H1 (cell line): Measurements from ENCODE around the gene C17orf114.

Source experiments
- CTCF ChIA-PET: fragments of 300-600 bp; sonication (Branson Sonifier 250); formaldehyde crosslinking; loops from one replicate; lab custom pipeline; 2021; ENCODE audit not compliant: partially characterized antibody; lab: Charles Lee
- POLR2A ChIA-PET: fragments of 300-600 bp; sonication (Branson Sonifier 250); formaldehyde crosslinking; loops from one replicate; lab custom pipeline; 2021; ENCODE audit warnings: inconsistent platforms; ENCODE audit not compliant: partially characterized antibody; lab: Charles Lee
- DNase-seq, 2 experiments: peaks; one replicate each; pipeline versions ENCODE4 v3.0.0 to v3.0.0-alpha.2; 2010 to 2022; ENCODE audit warnings: low spot score in 2 of 2, low read depth in 1 of 2, mixed read lengths in 1 of 2
- FAIRE-seq: peaks from 2 replicates; lab custom pipeline; 2011; peaks lifted over from hg19 to GRCh38; lab: Jason Lieb, UNC
- H2AFZ ChIP-seq: 2 replicates; pipeline ENCODE4 v1.8.1; 2012; ENCODE audit warnings: low read length, inconsistent platforms
- H2AK5ac ChIP-seq: 2 replicates; pipeline ENCODE4 v1.6.1; 2013; ENCODE audit warnings: low read depth, low read length
- H2BK120ac ChIP-seq: replicated peaks from 2 replicates; pipeline ENCODE3; 2013; ENCODE audit warnings: low read depth, low read length, inconsistent platforms
- H2BK12ac ChIP-seq: 2 replicates; pipeline ENCODE4 v1.6.1; 2013; ENCODE audit warnings: low read depth, low read length
- H2BK15ac ChIP-seq: 2 replicates; pipeline ENCODE4 v1.6.1; 2013; ENCODE audit warnings: low read length
- H2BK20ac ChIP-seq: 2 replicates; pipeline ENCODE4 v1.6.1; 2013; ENCODE audit warnings: low read length
- H2BK5ac ChIP-seq: 2 replicates; pipeline ENCODE4 v1.6.1; 2013; ENCODE audit warnings: low read depth, low read length
- H3K14ac ChIP-seq: 2 replicates; pipeline ENCODE4 v1.6.1; 2013; ENCODE audit warnings: inconsistent platforms; ENCODE audit not compliant: insufficient read length
- H3K18ac ChIP-seq: 2 replicates; pipeline ENCODE4 v1.6.1; 2013; ENCODE audit warnings: low read length; ENCODE audit errors: extremely low read depth
- H3K23ac ChIP-seq: 2 replicates; pipeline ENCODE4 v1.6.1; 2013; ENCODE audit warnings: inconsistent platforms; ENCODE audit not compliant: insufficient read length
- H3K23me2 ChIP-seq: 2 replicates; pipeline ENCODE4 v1.6.1; 2013; ENCODE audit warnings: low read depth, low read length
- H3K27ac ChIP-seq: 2 replicates; pipeline ENCODE4 v1.6.1; 2011; ENCODE audit warnings: low read depth, low read length, inconsistent platforms
- H3K27me3 ChIP-seq, 4 experiments: replicated peaks in 1 of 4; 1 replicate in 1 of 4; 2 replicates in 3 of 4; pipeline versions ENCODE4 v1.6.1 to v1.8.1; 2011 to 2013; ENCODE audit warnings: low read length in 3 of 4, mild to moderate bottlenecking in 3 of 4, inconsistent platforms in 2 of 4, mixed read lengths in 2 of 4, moderate library complexity in 1 of 4; ENCODE audit not compliant: control insufficient read depth in 3 of 4, insufficient read depth in 3 of 4; ENCODE audit errors: extremely low read depth in 1 of 4
- H3K36me3 ChIP-seq, 4 experiments: 2 replicates each; pipeline versions ENCODE4 v1.6.1 to v1.8.1; 2011 to 2013; ENCODE audit warnings: mild to moderate bottlenecking in 4 of 4, low read length in 3 of 4, moderate library complexity in 2 of 4, control low read depth in 1 of 4, inconsistent platforms in 1 of 4; ENCODE audit not compliant: insufficient read depth in 4 of 4, control insufficient read depth in 2 of 4
- H3K4ac ChIP-seq: replicated peaks from 2 replicates; pipeline ENCODE3; 2013; ENCODE audit warnings: low read length, low read depth, mixed read lengths, inconsistent platforms; ENCODE audit not compliant: insufficient read length
- H3K4me1 ChIP-seq, 4 experiments: replicated peaks in 1 of 4; 1 replicate in 1 of 4; 2 replicates in 3 of 4; pipeline versions ENCODE4 v1.6.1 to v1.8.1; 2011 to 2013; ENCODE audit warnings: low read length in 3 of 4, inconsistent platforms in 2 of 4, mixed read lengths in 1 of 4; ENCODE audit not compliant: insufficient read depth in 4 of 4, control insufficient read depth in 3 of 4
- H3K4me2 ChIP-seq, 2 experiments: 2 replicates each; pipeline versions ENCODE4 v1.6.1 to v1.8.1; 2011 to 2013; ENCODE audit warnings: low read depth in 2 of 2, low read length in 2 of 2, control low read depth in 1 of 2, inconsistent platforms in 1 of 2, mild to moderate bottlenecking in 1 of 2; ENCODE audit not compliant: insufficient read depth in 1 of 2
- H3K4me3 ChIP-seq, 4 experiments: fragments of 200-600, 300-600 bp in 1 of 4; sonication (generic), shearing (Covaris generic), sonication (Bioruptor Twin) in 1 of 4; 2 replicates each; pipeline versions ENCODE4 v1.5.1 to v1.8.1; 2011 to 2016; ENCODE audit warnings: low read length in 4 of 4, low read depth in 3 of 4, control low read depth in 2 of 4, inconsistent platforms in 2 of 4, mild to moderate bottlenecking in 2 of 4, mixed read lengths in 1 of 4, moderate library complexity in 1 of 4; ENCODE audit not compliant: insufficient read depth in 2 of 4; ENCODE audit errors: extremely low read depth in 1 of 4
- H3K56ac ChIP-seq: replicated peaks from 2 replicates; pipeline ENCODE3; 2013; ENCODE audit warnings: low read depth, mild to moderate bottlenecking, mixed read lengths, low read length, inconsistent platforms; ENCODE audit not compliant: insufficient read length
- H3K79me1 ChIP-seq: 2 replicates; pipeline ENCODE4 v1.6.1; 2013; ENCODE audit warnings: low read depth, low read length, control low read depth
- H3K79me2 ChIP-seq, 2 experiments: 2 replicates each; pipeline versions ENCODE4 v1.6.1 to v1.8.1; 2012 to 2013; ENCODE audit warnings: low read length in 2 of 2, mild to moderate bottlenecking in 2 of 2, inconsistent platforms in 1 of 2; ENCODE audit not compliant: insufficient read depth in 2 of 2, control insufficient read depth in 1 of 2
- H3K9ac ChIP-seq, 4 experiments: replicated peaks in 1 of 4; 1 replicate in 1 of 4; 2 replicates in 3 of 4; pipeline versions ENCODE4 v1.6.1 to v1.8.1; 2011 to 2013; ENCODE audit warnings: low read depth in 3 of 4, low read length in 3 of 4, control low read depth in 2 of 4, mild to moderate bottlenecking in 2 of 4, moderate library complexity in 2 of 4, inconsistent platforms in 1 of 4; ENCODE audit errors: extremely low read depth in 1 of 4
- H3K9me3 ChIP-seq, 2 experiments: 2 replicates each; pipeline versions ENCODE4 v1.6.1 to v1.8.1; 2012 to 2013; ENCODE audit warnings: mild to moderate bottlenecking in 2 of 2, moderate library complexity in 2 of 2, control low read depth in 1 of 2, inconsistent platforms in 1 of 2, low read depth in 1 of 2, low read length in 1 of 2, mixed read lengths in 1 of 2; ENCODE audit not compliant: insufficient read depth in 2 of 2
- H4K20me1 ChIP-seq, 2 experiments: replicated peaks in 1 of 2; 2 replicates each; pipeline versions ENCODE3 to v1.8.1; 2011 to 2013; ENCODE audit warnings: inconsistent platforms in 2 of 2, low read length in 2 of 2, mild to moderate bottlenecking in 1 of 2; ENCODE audit not compliant: insufficient read depth in 2 of 2, control insufficient read depth in 1 of 2
- H4K5ac ChIP-seq: 2 replicates; pipeline ENCODE4 v1.6.1; 2013; ENCODE audit warnings: low read length, low read depth, mixed read lengths, inconsistent platforms; ENCODE audit not compliant: insufficient read length
- H4K8ac ChIP-seq: 2 replicates; pipeline ENCODE4 v1.8.0; 2013; ENCODE audit warnings: mild to moderate bottlenecking, moderate library complexity, low read length, inconsistent platforms; ENCODE audit not compliant: insufficient read depth; ENCODE audit errors: extremely low read depth
- H4K91ac ChIP-seq: replicated peaks from 2 replicates; pipeline ENCODE3; 2013; ENCODE audit warnings: low read length, mixed read lengths, inconsistent platforms; ENCODE audit not compliant: insufficient read length
- EGR1 ChIP-seq: IDR thresholded peaks from 2 replicates; pipeline ENCODE4 v1.6.1; 2011; ENCODE audit warnings: low read depth, low read length, borderline replicate concordance
- PHF8 ChIP-seq: fragments of 200-600 bp; sonication (generic); conservative IDR thresholded peaks from 2 replicates; pipeline ENCODE4 v1.7.1; 2012; ENCODE audit warnings: low read depth, mild to moderate bottlenecking, inconsistent platforms, low read length, moderate library complexity
- ZNF274 ChIP-seq: IDR thresholded peaks from 2 replicates; pipeline ENCODE4 v1.7.0; 2012; ENCODE audit warnings: low read length, borderline replicate concordance; ENCODE audit errors: extremely low read depth
- WGBS, 2 experiments: shearing (Covaris generic) in 1 of 2; methylation state at CpG; one replicate each; pipeline versions ENCODE4 v1.1.6 to v1.1.7; 2013 to 2015; ENCODE audit warnings: low lambda C conversion rate in 2 of 2, mixed read lengths in 2 of 2, inconsistent platforms in 1 of 2, low coverage in 1 of 2, missing lambda C conversion rate in 1 of 2; ENCODE audit not compliant: insufficient replicate concordance in 2 of 2, insufficient coverage in 1 of 2, insufficient read length in 1 of 2; ENCODE audit errors: extremely low coverage in 1 of 2, missing lambda C conversion rate in 1 of 2; 5-methylcytosine and 5-hydroxymethylcytosine counted together

C17orf114 gene

GRCh38 chr17:4759776-4760236, 42.3 kb downstream of the C17orf114 start:
- no peak overlapping the region for H2BK12ac ChIP-seq
- no peak overlapping the region for H3K4ac ChIP-seq
- H2BK15ac ChIP-seq: no peak overlapping the region
- H3K4me3 ChIP-seq: no peak overlapping the region
- no peaks in the 10 kb centered on the region for H3K9me3 ChIP-seq
- no peak overlapping the region for H2AFZ ChIP-seq
- no peaks in the 10 kb centered on the region for H3K4me1 ChIP-seq
- no peak overlapping the region for H4K91ac ChIP-seq
- no peak overlapping the region for H2BK20ac ChIP-seq
- H4K8ac ChIP-seq: no peak overlapping the region
- no peak overlapping the region for H3K27ac ChIP-seq
- no peak overlapping the region for H3K18ac ChIP-seq
- FAIRE-seq (no peak), DNase-seq (no peak)
- no peak overlapping the region for H2BK5ac ChIP-seq
- H2BK120ac ChIP-seq: no peak overlapping the region
- H3K14ac ChIP-seq: no peak overlapping the region
- no peak overlapping the region for H3K23ac ChIP-seq
- no peaks in the 10 kb centered on the region for H4K20me1 ChIP-seq
- no peaks in the 10 kb centered on the region for H3K23me2 ChIP-seq
- H3K27me3 ChIP-seq: no peaks in the 10 kb centered on the region
- ChIA-PET POLR2A (no interaction called here), CTCF (no interaction called here)
- no peak overlapping the region for H3K56ac ChIP-seq
- no peak overlapping the region for H2AK5ac ChIP-seq
- no peak overlapping the region for H3K4me2 ChIP-seq
- H3K36me3 ChIP-seq: no peaks in the 10 kb centered on the region
- no peak overlapping the region for H3K9ac ChIP-seq
- WGBS, 2 experiments: 88% methylated on average over 10 of the region's 10 CpGs; no CpG with 5 or more reads in 1 of the 2 experiments
- H3K79me2 ChIP-seq: no peaks in the 10 kb centered on the region
- no peaks in the 10 kb centered on the region for H3K79me1 ChIP-seq
- H4K5ac ChIP-seq: no peak overlapping the region
- TF ChIP-seq ZNF274: no peak
- TF ChIP-seq EGR1: no peak
- no peak for TF ChIP-seq PHF8
